Right ventricle myocardium superior (tissue), 1 donor: Measurements from ENCODE around the gene ITGAE. TPM values are rescaled to one million over a fixed set of nuclear protein-coding genes. Genes with fewer than 3 reads are reported as not detected.

Experiments
- ATAC-seq: fragments of 200-7000 bp; cut with Tn5 transposase; one replicate; pipeline ENCODE4 v1.9.1; 2020; ENCODE audit warnings: mild to moderate bottlenecking; ENCODE audit not compliant: poor library complexity
- DNase-seq: peaks from one replicate; pipeline ENCODE4 v3.0.0-alpha.2; 2020
- intact Hi-C: fragments of 100-400 bp; cut with DNase I; formaldehyde crosslinking; loops from one replicate; pipeline ENCODE4 v1.11.2; 2022
- total RNA-seq: library from RNA; stranded (reverse); fragmentation: NEBNext Ultra II Directional; extraction: Animal tissue kit (Norgen Biotek cat#: 25700); gene quantifications from one replicate; pipeline ENCODE4 v1.2.1, GENCODE V29; 2021
- donor health status: DM: no; HTN: yes; CAD: no; lungs with severe emphysema.

ITGAE gene
- total RNA-seq, 1 donor from 2014 or later, result 14.8 TPM

DNA sequence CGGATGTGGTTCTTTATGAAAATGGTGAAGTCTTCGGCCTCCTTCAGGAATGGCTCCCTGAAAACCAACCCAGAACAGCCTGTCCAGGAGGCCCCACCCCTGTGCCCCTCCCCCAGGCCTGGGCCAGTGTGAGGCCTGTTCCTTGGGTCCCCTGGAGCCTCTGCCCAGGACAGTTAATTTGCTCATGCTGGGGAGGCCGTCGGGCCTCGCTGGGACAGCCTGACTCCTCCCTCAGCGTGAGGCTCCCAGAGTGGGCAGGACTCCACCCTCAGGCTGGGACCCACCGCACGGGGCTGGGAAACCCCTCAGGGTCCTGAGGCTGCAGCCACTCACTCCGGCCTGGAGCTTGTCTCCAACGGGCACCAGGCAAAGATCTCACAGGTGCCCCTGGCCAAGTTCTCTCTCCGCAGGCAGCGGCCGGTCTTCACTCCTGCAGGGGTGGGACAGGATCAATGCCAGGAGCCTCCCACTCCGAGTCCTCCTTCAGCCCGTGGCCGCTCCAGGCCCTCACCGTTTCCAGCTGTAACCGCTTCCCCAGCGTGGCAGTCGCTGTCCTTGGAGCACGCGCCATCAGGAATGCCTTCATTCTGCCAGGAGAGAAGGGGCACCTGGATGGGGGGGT, 110.8 kb downstream of the ITGAE start:
- DNase-seq (no peak), ATAC-seq (no peak)
- intact Hi-C loops, result no loop called here

DNA sequence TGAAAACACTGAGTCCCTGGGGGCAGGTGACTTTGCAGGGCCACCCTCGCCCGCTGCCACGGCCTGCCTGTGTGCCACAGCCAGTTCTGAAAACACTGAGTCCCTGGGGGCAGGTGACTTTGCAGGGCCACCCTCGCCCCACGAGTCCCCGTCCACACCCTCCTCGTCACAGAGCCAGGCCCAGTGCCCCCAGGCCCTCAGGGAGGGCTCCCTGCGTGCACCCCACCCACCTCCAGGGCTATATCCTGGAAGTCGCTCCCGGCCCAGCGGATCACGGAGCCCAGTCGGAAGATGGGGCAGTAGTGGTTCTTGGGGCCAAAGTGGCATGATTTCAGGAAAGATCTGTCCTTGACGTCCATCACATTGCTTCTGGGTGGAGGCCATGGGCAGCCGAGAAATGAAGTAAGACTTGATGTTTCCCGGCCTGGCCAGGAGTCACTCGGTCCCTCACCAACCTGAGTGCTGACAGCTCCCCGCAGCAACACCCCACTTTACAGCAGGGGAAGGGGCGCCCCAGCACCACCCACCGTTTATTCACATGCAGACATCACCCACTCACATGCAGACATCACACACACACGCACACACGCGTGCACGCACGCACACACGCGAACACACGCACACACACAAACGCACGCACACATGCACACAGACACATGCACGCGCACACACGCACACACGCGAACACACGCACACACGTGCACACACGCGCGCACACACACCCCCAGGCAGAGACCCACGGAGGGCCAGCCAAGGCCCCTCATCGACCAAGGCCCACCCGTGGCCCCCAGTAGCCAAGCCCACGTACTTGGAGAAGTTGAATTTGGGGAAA, 111.5 kb downstream of the ITGAE start:
- intact Hi-C loops, result no loop called here
- DNase-seq, result no peak
- peak; percentile 10 for ATAC-seq

GRCh38 chr17:3688852-3689261, 112.1 kb downstream of the ITGAE start:
- intact Hi-C loops, result no loop called here
- ATAC-seq, result no peak
- no peak for DNase-seq

- intact Hi-C loops, result no loop called here
- DNase-seq (no peak), ATAC-seq (no peak)
Observed at GRCh38 chr17:3688027-3688553, 112.9 kb downstream of the ITGAE start.

DNA sequence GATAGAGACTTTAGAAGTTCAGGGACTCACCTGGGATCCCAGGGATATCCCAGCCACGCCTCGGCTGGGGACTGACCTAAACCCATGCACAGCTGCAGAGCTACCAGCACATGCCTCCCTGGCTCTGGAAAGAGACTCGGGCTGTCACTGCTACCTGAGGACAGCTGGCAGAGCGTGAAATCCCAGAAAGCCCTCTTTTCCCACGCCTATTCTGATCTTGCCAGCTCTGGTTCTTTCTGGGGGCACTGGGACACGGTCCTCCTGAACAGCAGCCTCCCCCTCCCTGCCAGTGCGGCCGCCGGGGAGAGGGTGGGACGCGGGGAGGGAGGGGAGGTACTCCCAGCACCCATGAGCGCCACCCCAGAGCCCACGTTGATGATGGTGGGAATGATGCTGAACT, 115.8 kb downstream of the ITGAE start:
- no peak for DNase-seq
- intact Hi-C loops, result no loop called here
- no peak for ATAC-seq

DNA sequence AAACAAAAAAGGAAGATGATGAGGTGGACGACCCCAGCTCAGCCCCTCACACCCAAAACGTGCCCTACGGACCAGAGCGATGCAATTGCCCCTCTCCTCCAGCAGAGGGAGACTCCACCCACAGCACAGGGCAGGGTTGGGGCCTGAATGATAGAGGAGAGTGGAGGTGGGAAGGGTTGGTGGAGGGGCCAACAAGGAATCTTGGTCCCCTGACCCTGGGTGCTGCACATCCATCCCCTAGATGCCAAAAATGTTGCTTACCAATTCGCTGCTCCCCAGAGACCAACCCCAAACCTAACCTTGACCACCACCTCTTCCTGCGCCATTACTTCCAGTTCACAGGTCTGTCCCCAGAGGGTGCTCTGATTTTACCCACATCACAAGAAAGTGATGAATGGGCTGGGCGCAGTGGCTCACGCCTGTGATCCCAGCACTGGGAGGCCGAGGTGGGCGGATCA, 117.9 kb downstream of the ITGAE start:
- intact Hi-C loops, result no loop called here
- DNase-seq (no peak), ATAC-seq (peak; percentile 73)

GRCh38 chr17:3682033-3682432, 119.0 kb downstream of the ITGAE start:
- intact Hi-C loops, result no loop called here
- ATAC-seq, result no peak
- DNase-seq, result no peak

DNA sequence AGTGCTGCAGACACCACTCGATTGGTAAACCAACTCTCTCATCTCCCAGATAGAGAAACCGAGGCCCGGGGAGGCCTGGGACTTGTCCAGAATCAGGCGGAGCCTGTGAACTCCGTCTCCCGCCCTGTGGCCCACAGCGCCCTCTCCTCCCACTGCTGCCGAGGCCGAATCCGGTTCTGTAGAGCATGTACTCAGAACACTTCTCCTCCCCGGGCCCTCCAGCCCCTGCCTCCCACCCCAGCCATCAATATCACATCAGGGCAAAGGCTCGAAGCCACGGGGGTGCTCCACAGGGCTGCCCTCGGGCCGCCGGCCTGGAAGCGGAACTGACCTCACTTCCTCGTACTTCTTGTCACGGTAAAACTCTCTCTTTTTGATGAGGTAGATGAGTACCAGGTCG, 119.4 kb downstream of the ITGAE start:
- intact Hi-C loops, result no loop called here
- DNase-seq (no peak), ATAC-seq (no peak)

DNA sequence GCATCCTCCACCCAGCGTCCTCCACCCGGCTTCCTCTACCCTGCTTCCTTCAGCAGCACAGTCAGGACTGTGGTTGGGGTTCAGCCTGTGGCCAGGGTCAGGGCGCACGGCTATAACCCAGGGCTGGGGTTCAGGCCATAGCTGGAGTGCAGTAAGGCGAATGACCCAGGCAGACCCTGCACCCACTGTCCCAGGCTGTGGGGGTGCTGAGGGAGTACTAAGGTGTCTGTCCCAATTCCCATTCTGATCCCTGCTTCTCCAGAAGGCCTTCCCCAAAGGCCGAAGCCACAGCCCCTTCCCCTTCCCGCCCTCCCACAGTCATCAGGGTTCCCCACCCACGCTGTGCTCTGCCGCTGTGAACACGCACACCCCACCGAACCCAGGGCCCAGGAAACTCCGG, 119.9 kb downstream of the ITGAE start:
- ATAC-seq (no peak), DNase-seq (no peak)
- intact Hi-C loops, result no loop called here

- intact Hi-C loops, result no loop called here
- ATAC-seq (no peak), DNase-seq (no peak)
Observed at GRCh38 chr17:3679531-3680126, 121.4 kb downstream of the ITGAE start.

DNA sequence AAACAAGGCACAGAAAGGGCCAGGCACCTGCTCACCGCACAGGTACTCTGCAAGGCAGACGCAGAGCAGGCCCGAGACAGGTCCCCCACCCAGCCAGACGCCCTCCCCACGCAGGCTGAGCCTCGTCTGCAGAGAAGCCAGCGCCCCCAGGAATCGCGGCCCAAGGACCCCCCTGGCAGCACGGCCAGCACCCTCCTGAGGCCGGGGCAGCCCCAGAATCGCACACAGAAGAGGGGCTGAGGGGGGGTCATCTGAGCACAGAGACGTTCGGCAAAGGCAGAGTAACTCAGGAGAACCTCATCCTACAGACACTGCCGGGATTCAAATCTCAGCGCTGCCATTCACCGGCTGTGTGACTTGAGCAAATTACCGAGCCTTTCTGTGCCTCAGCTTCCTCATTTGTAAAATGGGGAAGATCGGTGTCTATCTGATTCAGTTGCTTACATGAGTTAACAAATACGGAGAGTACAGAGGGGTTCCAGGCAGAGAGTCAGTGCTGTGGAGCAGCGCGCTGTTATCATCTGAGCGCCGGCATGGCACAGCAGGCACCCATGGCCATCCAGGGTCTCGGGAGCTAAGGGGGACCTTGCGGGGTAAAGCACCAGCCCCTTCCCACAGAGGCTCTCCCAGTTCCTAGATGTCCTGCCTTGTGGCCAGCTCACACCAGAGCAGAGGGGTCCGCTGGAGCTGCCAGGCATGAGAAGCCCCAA, 122.0 kb downstream of the ITGAE start:
- intact Hi-C loops, result no loop called here
- no peak for ATAC-seq
- no peak for DNase-seq

- intact Hi-C loops, result no loop called here
- ATAC-seq, result no peak
- DNase-seq, result no peak
Observed at GRCh38 chr17:3678095-3678820, 122.7 kb downstream of the ITGAE start.

DNA sequence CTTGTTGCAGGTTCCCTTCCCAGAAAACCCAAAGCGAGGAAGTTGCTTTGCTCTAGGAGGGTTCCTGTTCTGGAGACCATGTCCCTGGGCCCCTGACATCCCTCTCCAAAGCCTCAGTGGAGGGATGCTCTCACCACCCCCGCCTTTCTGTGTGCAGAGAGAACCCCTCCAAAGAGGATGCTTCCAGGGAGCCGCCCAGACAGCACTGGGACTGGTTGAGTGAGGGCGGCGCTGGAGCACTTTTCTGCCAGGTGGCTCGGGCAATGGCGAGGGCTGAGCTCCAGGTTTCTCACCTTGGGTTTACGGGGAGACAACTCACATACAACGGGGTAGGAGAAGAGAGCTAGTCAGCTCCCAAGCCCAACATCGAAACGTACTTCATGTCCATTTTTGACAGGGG, 125.1 kb downstream of the ITGAE start:
- DNase-seq (no peak), ATAC-seq (no peak)
- intact Hi-C loops, result no loop called here

DNA sequence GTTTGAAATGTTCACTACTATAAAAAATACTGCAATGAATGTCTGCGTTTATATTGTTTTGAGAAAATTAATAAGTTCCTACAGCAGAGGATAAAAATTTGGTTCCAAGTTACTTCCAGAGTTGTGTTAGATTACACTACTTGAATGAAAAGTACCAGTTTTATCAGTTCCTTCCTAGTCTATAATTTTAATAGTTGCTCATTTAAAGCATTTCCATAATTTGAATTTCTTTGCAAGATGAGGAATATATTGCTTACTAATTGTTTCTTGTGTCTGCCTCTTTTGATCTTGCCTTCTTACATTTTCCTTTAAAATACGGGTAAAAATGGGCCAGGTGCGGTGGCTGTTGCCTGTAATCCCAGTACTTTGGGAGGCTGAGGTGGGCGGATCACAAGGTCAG, 128.4 kb downstream of the ITGAE start:
- intact Hi-C loops, result no loop called here
- ATAC-seq (no peak), DNase-seq (no peak)

- ATAC-seq (no peak), DNase-seq (no peak)
- intact Hi-C loops, result no loop called here
Observed at GRCh38 chr17:3669548-3669947, 131.4 kb downstream of the ITGAE start.

- ATAC-seq, result no peak
- intact Hi-C loops, result no loop called here
- no peak for DNase-seq
Observed at GRCh38 chr17:3669085-3669347, 132.0 kb downstream of the ITGAE start.

DNA sequence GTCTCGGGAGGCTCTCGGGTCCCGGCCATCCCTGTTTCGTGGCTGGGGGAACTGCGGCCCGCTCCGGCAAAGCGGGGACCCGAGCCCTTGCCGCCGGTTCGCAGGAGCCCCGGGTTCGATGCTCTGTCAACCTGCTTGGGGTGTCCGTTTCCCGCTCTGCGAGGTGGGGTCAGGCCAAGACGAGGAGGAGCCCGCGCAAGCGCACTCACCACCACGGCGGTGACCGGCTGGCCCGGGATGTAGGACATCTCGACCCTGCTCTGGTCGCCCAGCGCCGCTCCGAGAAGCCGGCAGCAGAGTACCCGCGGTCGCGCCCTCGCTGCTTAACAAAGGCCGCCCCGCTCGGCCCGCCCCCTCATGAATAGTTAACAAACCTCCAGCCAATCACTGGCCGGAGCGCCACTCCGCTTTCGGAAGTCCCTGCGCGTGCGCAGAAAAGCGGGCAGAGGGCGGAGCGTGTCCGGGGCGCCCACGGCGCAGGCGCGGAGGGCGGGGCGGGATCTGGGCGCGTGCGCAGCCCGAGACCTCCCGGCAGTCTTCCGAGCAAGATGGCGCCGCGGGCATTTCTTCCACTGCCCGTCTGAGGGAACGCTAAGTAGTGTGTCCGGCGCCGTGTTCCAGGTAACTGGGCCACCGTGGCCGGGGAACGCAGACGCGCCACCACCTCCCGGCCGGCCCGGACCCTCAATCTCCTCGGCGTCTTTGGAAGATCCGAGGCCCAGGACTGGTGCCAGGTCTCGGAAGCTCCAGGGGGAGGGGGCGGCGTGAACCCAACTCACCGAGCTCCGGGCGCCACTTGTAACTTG, 132.5 kb downstream of the ITGAE start, which contains the start of the genes EMC6 and TAX1BP3:
Gene EMC6, plus strand, starts transcription at position 534 of the 806 bp plus-strand sequence. CDS start 335 bp downstream, outside the sequence.
Gene TAX1BP3, minus strand, starts transcription at position 300 of the 806 bp plus-strand sequence. Its CDS starts 52 bp downstream, at position 248.
- intact Hi-C loops, result no loop called here
- ATAC-seq (peak; percentile 90), DNase-seq (peak; percentile 100)
